HG02759 (cell line): ENCODE measurements around the gene BHLHE40.
"Not testable (repeated sequence)": the region's sequence is repeated elsewhere in the genome, so short reads cannot be mapped to it uniquely, and the experiment has no call there.

ENCODE experiments used
- ATAC-seq: cut with Tn5 transposase; IDR thresholded peaks from one replicate; pipeline ENCODE4 v1.9.1; 2021; ENCODE audit warnings: mild to moderate bottlenecking, moderate library complexity; ENCODE audit not compliant: unreplicated experiment

Gene BHLHE40

GRCh38 chr3:4959180-4959579, 20.1 kb upstream of the BHLHE40 start:
- ATAC-seq = no peak

GRCh38 chr3:4961865-4962264, 17.4 kb upstream of the BHLHE40 start:
- ATAC-seq = not testable (repeated sequence)

- no peak for ATAC-seq
Observed at GRCh38 chr3:4963669-4964570, 15.3 kb upstream of the BHLHE40 start.

GRCh38 chr3:4966006-4966405, 13.2 kb upstream of the BHLHE40 start:
- not testable (repeated sequence) for ATAC-seq

GRCh38 chr3:4967683-4968082, 11.6 kb upstream of the BHLHE40 start:
- not testable (repeated sequence) for ATAC-seq

GRCh38 chr3:4971437-4971836, 7.8 kb upstream of the BHLHE40 start:
- ATAC-seq = not testable (repeated sequence)

GRCh38 chr3:4971838-4972237, 7.4 kb upstream of the BHLHE40 start:
- ATAC-seq = no peak

GRCh38 chr3:4972652-4973643, 6.3 kb upstream of the BHLHE40 start:
- peak; percentile 17 for ATAC-seq

GRCh38 chr3:4974154-4974553, 5.1 kb upstream of the BHLHE40 start:
- ATAC-seq = no peak

GRCh38 chr3:4976109-4976508, 3.1 kb upstream of the BHLHE40 start:
- ATAC-seq = no peak

- peak; percentile 37 for ATAC-seq
Observed at GRCh38 chr3:4977001-4977852, 2.0 kb upstream of the BHLHE40 start.

GRCh38 chr3:4977853-4978203, 1.4 kb upstream of the BHLHE40 start:
- ATAC-seq = peak; percentile 0

- peak; percentile 46 for ATAC-seq
Observed at GRCh38 chr3:4978204-4978965, 852 bp upstream of the BHLHE40 start.

- peak; percentile 45 for ATAC-seq
Observed at GRCh38 chr3:4978966-4979427, 240 bp upstream of the BHLHE40 start.

GRCh38 chr3:4980229-4981203, 1.3 kb downstream of the BHLHE40 start:
- peak; percentile 20 for ATAC-seq

- no peak for ATAC-seq
Observed at GRCh38 chr3:4981294-4981664, 2.0 kb downstream of the BHLHE40 start.

- no peak for ATAC-seq
Observed at GRCh38 chr3:4981665-4982494, 2.6 kb downstream of the BHLHE40 start.
